IMR-90 (cell line): ENCODE results near the gene DEPDC5. TPM values are rescaled to one million over a fixed set of nuclear protein-coding genes. Genes with fewer than 3 reads are reported as not detected.

Experiments used
- ATAC-seq: fragments of 200-7000 bp; cut with Tn5 transposase; 2 replicates; pipeline ENCODE4 v1.9.1; 2020; ENCODE audit warnings: low read depth, mild to moderate bottlenecking, moderate library complexity
- BruUV-seq: library from RNA; stranded (reverse); fragments of 400-500 nt; replicated peaks from 2 replicates; lab custom pipeline; 2021; lab: Mats Ljungman, UMichigan
- CTCF ChIA-PET: fragments of 300-600 bp; formaldehyde crosslinking; extraction: SDS; loops from one replicate; lab custom pipeline; 2021; ENCODE audit warnings: antibody characterized with exemption; lab: Yijun Ruan, JAX
- POLR2A ChIA-PET: fragments of 300-600 bp; sonication (Branson Sonifier 250); formaldehyde crosslinking; loops from one replicate; lab custom pipeline; 2022; ENCODE audit warnings: antibody characterized with exemption; ENCODE audit not compliant: unreplicated experiment; lab: Charles Lee
- DNase-seq: peaks from one replicate; pipeline ENCODE4 v3.0.0; 2013
- H2AFZ ChIP-seq: replicated peaks from 2 replicates; pipeline ENCODE3; 2013; ENCODE audit warnings: low read length, mild to moderate bottlenecking; ENCODE audit not compliant: poor library complexity
- H2AK5ac ChIP-seq: 2 replicates; pipeline ENCODE4 v1.6.1; 2013; ENCODE audit warnings: low read depth, low read length, inconsistent platforms
- H2AK9ac ChIP-seq: replicated peaks from 2 replicates; pipeline ENCODE3; 2013; ENCODE audit warnings: mild to moderate bottlenecking, low read depth, low read length, moderate library complexity; ENCODE audit not compliant: poor library complexity
- H2BK120ac ChIP-seq: 2 replicates; pipeline ENCODE4 v1.6.1; 2013; ENCODE audit warnings: low read depth, low read length, inconsistent platforms
- H2BK15ac ChIP-seq: 3 replicates; pipeline ENCODE4 v1.6.1; 2013; ENCODE audit warnings: low read depth, low read length, inconsistent platforms
- H2BK20ac ChIP-seq: 2 replicates; pipeline ENCODE4 v1.6.1; 2013; ENCODE audit warnings: low read depth, mild to moderate bottlenecking, inconsistent platforms, low read length, moderate library complexity
- H2BK5ac ChIP-seq: 2 replicates; pipeline ENCODE4 v1.6.1; 2013; ENCODE audit warnings: mild to moderate bottlenecking, low read depth, low read length, inconsistent platforms; ENCODE audit not compliant: poor library complexity, severe bottlenecking
- H3K14ac ChIP-seq: replicated peaks from 2 replicates; pipeline ENCODE4 v1.6.1; 2013; ENCODE audit warnings: low read depth, low read length, inconsistent platforms
- H3K18ac ChIP-seq: 2 replicates; pipeline ENCODE4 v1.6.1; 2013; ENCODE audit warnings: low read depth, low read length, control low read depth
- H3K23ac ChIP-seq: 2 replicates; pipeline ENCODE4 v1.6.1; 2013; ENCODE audit warnings: low read depth, low read length, inconsistent platforms
- H3K27ac ChIP-seq: 2 replicates; pipeline ENCODE4 v1.5.1; 2013; ENCODE audit warnings: mild to moderate bottlenecking, control low read depth, low read length; ENCODE audit not compliant: insufficient read depth
- H3K27me3 ChIP-seq: 2 replicates; pipeline ENCODE4 v1.6.1; 2013; ENCODE audit warnings: low read length; ENCODE audit not compliant: control insufficient read depth, insufficient read depth
- H3K36me3 ChIP-seq: 2 replicates; pipeline ENCODE4 v1.6.1; 2013; ENCODE audit warnings: low read length, mixed read lengths; ENCODE audit not compliant: control insufficient read depth, insufficient read depth
- H3K4ac ChIP-seq: 2 replicates; pipeline ENCODE4 v1.6.1; 2013; ENCODE audit warnings: low read depth, low read length, inconsistent platforms
- H3K4me1 ChIP-seq: 2 replicates; pipeline ENCODE4 v1.6.1; 2013; ENCODE audit warnings: low read length, mixed read lengths; ENCODE audit not compliant: control insufficient read depth, insufficient read depth
- H3K4me2 ChIP-seq: 2 replicates; pipeline ENCODE4 v1.6.1; 2013; ENCODE audit warnings: low read depth, mild to moderate bottlenecking, control low read depth, low read length, moderate library complexity
- H3K4me3 ChIP-seq: 2 replicates; pipeline ENCODE4 v1.5.1; 2013; ENCODE audit warnings: low read depth, mild to moderate bottlenecking, control low read depth, low read length, moderate library complexity; ENCODE audit not compliant: insufficient read depth
- H3K56ac ChIP-seq: 2 replicates; pipeline ENCODE4 v1.6.1; 2013; ENCODE audit warnings: low read length, inconsistent platforms; ENCODE audit not compliant: insufficient read depth; ENCODE audit errors: extremely low read depth
- H3K79me1 ChIP-seq, 2 experiments: 2 replicates each; pipeline ENCODE4 v1.6.1; 2013; ENCODE audit warnings: low read length in 2 of 2, inconsistent platforms in 1 of 2, low read depth in 1 of 2
- H3K9ac ChIP-seq: 2 replicates; pipeline ENCODE4 v1.6.1; 2013; ENCODE audit warnings: low read depth, low read length, control low read depth
- H3K9me1 ChIP-seq: 2 replicates; pipeline ENCODE4 v1.6.1; 2013; ENCODE audit warnings: low read length, inconsistent platforms; ENCODE audit not compliant: insufficient read depth
- H3K9me3 ChIP-seq: 2 replicates; pipeline ENCODE4 v1.6.1; 2013; ENCODE audit warnings: low read length; ENCODE audit not compliant: control insufficient read depth, insufficient read depth
- H4K20me1 ChIP-seq: 2 replicates; pipeline ENCODE4 v1.6.1; 2013; ENCODE audit warnings: low read length, inconsistent platforms; ENCODE audit not compliant: insufficient read depth
- H4K5ac ChIP-seq: 2 replicates; pipeline ENCODE4 v1.6.1; 2013; ENCODE audit warnings: mild to moderate bottlenecking, low read depth, low read length, control low read depth
- H4K8ac ChIP-seq, 2 experiments: 2 replicates each; pipeline ENCODE4 v1.6.1; 2013; ENCODE audit warnings: low read depth in 2 of 2, low read length in 2 of 2, control low read depth in 1 of 2, inconsistent platforms in 1 of 2
- H4K91ac ChIP-seq: 2 replicates; pipeline ENCODE4 v1.6.1; 2013; ENCODE audit warnings: low read depth, low read length, inconsistent platforms; ENCODE audit not compliant: insufficient read depth
- BHLHE40 ChIP-seq: fragments of 150-350 bp; IDR thresholded peaks from 2 replicates; pipeline ENCODE4 v1.6.1; 2016; ENCODE audit warnings: mild to moderate bottlenecking, low read depth, low read length
- FOS ChIP-seq: fragments of 150-350 bp; IDR thresholded peaks from 2 replicates; pipeline ENCODE4 v1.6.1; 2016; ENCODE audit warnings: low read depth, low read length
- MAFK ChIP-seq: IDR thresholded peaks from 2 replicates; pipeline ENCODE4 v1.6.1; 2012; ENCODE audit warnings: low read depth, low read length, improper control_type of control experiment
- MAZ ChIP-seq: IDR thresholded peaks from 2 replicates; pipeline ENCODE4 v1.6.1; 2012; ENCODE audit warnings: low read depth, mild to moderate bottlenecking, low read length, improper control_type of control experiment, moderate library complexity, borderline replicate concordance
- NFE2L2 ChIP-seq: fragments of 150-350 bp; IDR thresholded peaks from 2 replicates; pipeline ENCODE4 v1.6.1; 2016; ENCODE audit warnings: low read depth, mild to moderate bottlenecking, low read length
- POLR2A ChIP-seq: IDR thresholded peaks from 2 replicates; pipeline ENCODE4 v1.6.1; 2012; ENCODE audit warnings: mild to moderate bottlenecking, low read depth, low read length
- RCOR1 ChIP-seq: IDR thresholded peaks from 2 replicates; pipeline ENCODE4 v1.6.1; 2012; ENCODE audit warnings: mild to moderate bottlenecking, low read length, improper control_type of control experiment; ENCODE audit not compliant: insufficient replicate concordance
- RFX5 ChIP-seq: IDR thresholded peaks from 2 replicates; pipeline ENCODE4 v1.8.0; 2012; ENCODE audit warnings: low read depth, mild to moderate bottlenecking, low read length, moderate library complexity
- SMC3 ChIP-seq: fragments of 150-350 bp; IDR thresholded peaks from 2 replicates; pipeline ENCODE4 v1.6.1; 2016; ENCODE audit warnings: low read depth, mild to moderate bottlenecking, antibody characterized with exemption, low read length, moderate library complexity
- WGBS, 2 experiments: methylation state at CpG; one replicate each; pipeline versions ENCODE4 v1.1.5 to v1.1.7; 2013; ENCODE audit warnings: missing lambda C conversion rate in 2 of 2; ENCODE audit not compliant: insufficient read length in 1 of 2; ENCODE audit errors: extremely low coverage in 2 of 2; 5-methylcytosine and 5-hydroxymethylcytosine counted together
- dilution Hi-C: fragments of 300-500 bp; cut with HindIII; formaldehyde crosslinking; loops from one replicate; pipeline ENCODE4 v1.14.3; 2018; ENCODE audit warnings: low sequenced_read_pairs; ENCODE audit not compliant: unreplicated experiment
- in situ Hi-C: fragments of 300-500 bp; cut with MboI; formaldehyde crosslinking; loops from 3 replicates; pipeline ENCODE4 v1.14.3; 2019; ENCODE audit warnings: low sequenced_read_pairs, inconsistent platforms, mixed read lengths
- intact Hi-C: fragments of 100-400 bp; cut with micrococcal nuclease; formaldehyde crosslinking; loops from 2 replicates; pipeline ENCODE4 v1.10.0; 2022
- polyA plus RNA-seq, 3 experiments: library from polyadenylated mRNA; depleted of rRNA; stranded (reverse); fragments of >200 nt; gene quantifications; 2 replicates each; pipeline ENCODE4 v1.2.3, GENCODE V29; 2012; ENCODE audit warnings: low replicate concordance in 1 of 3
- total RNA-seq: library from RNA; depleted of rRNA; stranded (reverse); fragments of >200 nt; gene quantifications from 2 replicates; pipeline ENCODE4 v1.2.3, GENCODE V29; 2012

DEPDC5 gene
- total and polyA plus RNA-seq, 2 of the 4 experiments (the other 2 are of a cell fraction): 6.6 to 12.9 TPM

GRCh38 chr22:31820655-31821054 lies 66.8 kb downstream of the DEPDC5 start:
- no peaks in the 10 kb centered on the region for H3K9me3 ChIP-seq
- no peak overlapping the region for H2AK9ac ChIP-seq
- no peak overlapping the region for H2AFZ ChIP-seq
- dilution Hi-C loops: no loop called here
- no peaks in the 10 kb centered on the region for H3K27me3 ChIP-seq
- intact Hi-C loops: no loop called here
- H2BK5ac ChIP-seq: no peak overlapping the region
- no peaks in the 10 kb centered on the region; a peak in 1 of 4 replicates for H3K79me1 ChIP-seq
- WGBS, 2 experiments: 95% methylated on average over 2 of the region's 3 CpGs; no CpG with 5 or more reads in 1 of the 2 experiments
- H3K4me3 ChIP-seq: no peak overlapping the region
- H2BK20ac ChIP-seq: no peak overlapping the region
- TF ChIP-seq RCOR1 (no peak), MAFK (no peak), MAZ (no peak), FOS (no peak), BHLHE40 (no peak), SMC3 (no peak), NFE2L2 (no peak), POLR2A (no peak), RFX5 (no peak)
- DNase-seq (no peak), ATAC-seq (no peak)
- H2BK120ac ChIP-seq: no peak overlapping the region
- no peak overlapping the region for H3K4me2 ChIP-seq
- CTCF ChIA-PET: no interaction called here
- H3K4me1 ChIP-seq: 0 out of 2 replicates have a peak, but pooled peaks cover 2% of the 10 kb centered on the region
- H3K4ac ChIP-seq: no peak overlapping the region
- in situ Hi-C loops: no loop called here
- H3K9me1 ChIP-seq: peaks cover 4% of the 10 kb centered on the region
- H4K20me1 ChIP-seq: peaks cover 6% of the 10 kb centered on the region; the same call in 1 of the 2 replicates
- POLR2A ChIA-PET: no interaction called here
- no peak overlapping the region for H3K27ac ChIP-seq
- no peak overlapping the region for H4K91ac ChIP-seq
- H3K18ac ChIP-seq: no peak overlapping the region
- H2AK5ac ChIP-seq: no peak overlapping the region
- no peak overlapping the region for H3K14ac ChIP-seq
- H3K23ac ChIP-seq: no peak overlapping the region
- BruUV-seq: no TSS peak
- no peak overlapping the region for H4K5ac ChIP-seq
- no peak overlapping the region for H4K8ac ChIP-seq
- no peak overlapping the region for H3K56ac ChIP-seq
- no peak overlapping the region for H3K9ac ChIP-seq
- peaks cover 57% of the 10 kb centered on the region for H3K36me3 ChIP-seq
- H2BK15ac ChIP-seq: no peak overlapping the region
